ENCODE data around the gene COL26A1.
A peak's percentile ranks its signal among the peaks of the same experiment; 100 is the strongest.
"Not testable (repeated sequence)": the region's sequence is repeated elsewhere in the genome, so short reads cannot be mapped to it uniquely, and the experiment has no call there.

Gene COL26A1

GRCh38 chr7:101505510-101505909, 142.8 kb downstream of the COL26A1 start:
- not testable (repeated sequence) for DNase-seq

GRCh38 chr7:101506531-101506930, 143.9 kb downstream of the COL26A1 start:
- DNase-seq = no peak

GRCh38 chr7:101507327-101507726, 144.7 kb downstream of the COL26A1 start:
- DNase-seq = no peak

- DNase-seq = no peak
Measured at GRCh38 chr7:101507791-101508252, 145.1 kb downstream of the COL26A1 start.

- DNase-seq = no peak
Measured at GRCh38 chr7:101510297-101510696, 147.6 kb downstream of the COL26A1 start.

- no peak for DNase-seq
Measured at GRCh38 chr7:101511965-101512364, 149.3 kb downstream of the COL26A1 start.

GRCh38 chr7:101516851-101517250, 154.2 kb downstream of the COL26A1 start:
- DNase-seq = no peak

GRCh38 chr7:101517304-101517703, 154.6 kb downstream of the COL26A1 start:
- no peak for DNase-seq

- DNase-seq = no peak
Measured at GRCh38 chr7:101518336-101518735, 155.7 kb downstream of the COL26A1 start.

GRCh38 chr7:101519324-101520023, 156.8 kb downstream of the COL26A1 start:
- DNase-seq = peak; percentile 26

GRCh38 chr7:101521430-101521925, 158.8 kb downstream of the COL26A1 start:
- no peak for DNase-seq

GRCh38 chr7:101522021-101522420, 159.3 kb downstream of the COL26A1 start:
- no peak for DNase-seq

GRCh38 chr7:101527844-101528667, 165.4 kb downstream of the COL26A1 start:
- DNase-seq = no peak

- DNase-seq = no peak
Measured at GRCh38 chr7:101529560-101529959, 166.9 kb downstream of the COL26A1 start.

GRCh38 chr7:101531726-101532357, 169.2 kb downstream of the COL26A1 start:
- DNase-seq = no peak

GRCh38 chr7:101532400-101533102, 169.9 kb downstream of the COL26A1 start:
- DNase-seq = no peak

- DNase-seq = no peak
Measured at GRCh38 chr7:101533103-101533465, 170.4 kb downstream of the COL26A1 start.

- DNase-seq = no peak
Measured at GRCh38 chr7:101534015-101534803, 171.5 kb downstream of the COL26A1 start.

- DNase-seq = no peak
Measured at GRCh38 chr7:101534873-101535272, 172.2 kb downstream of the COL26A1 start.

- no peak for DNase-seq
Measured at GRCh38 chr7:101535351-101535751, 172.7 kb downstream of the COL26A1 start.

- no peak for DNase-seq
Measured at GRCh38 chr7:101536232-101536631, 173.6 kb downstream of the COL26A1 start.

GRCh38 chr7:101536668-101537067, 174.0 kb downstream of the COL26A1 start:
- no peak for DNase-seq

Measured in GOT3 (cell line).